Smooth muscle cell (in vitro differentiated cells): ENCODE measurements around the gene CXorf49B. TPM values are rescaled to one million over a fixed set of nuclear protein-coding genes. Genes with fewer than 3 reads are reported as not detected.
"Not testable (repeated sequence)": the region's sequence is repeated elsewhere in the genome, so short reads cannot be mapped to it uniquely, and the experiment has no call there.

ENCODE experiments used
- DNase-seq: peaks from one replicate; lab custom pipeline; 2025; ENCODE audit not compliant: unreplicated experiment; lab: John Stamatoyannopoulos, UW
- H2AFZ ChIP-seq: fragments of 200-600 bp; sonication (generic); 2 replicates; pipeline ENCODE4 v1.6.0; 2016; ENCODE audit warnings: antibody characterized with exemption, low read depth, mild to moderate bottlenecking
- H3F3A ChIP-seq: fragments of 200-600 bp; sonication (generic); 2 replicates; pipeline ENCODE4 v1.6.0; 2017; ENCODE audit warnings: antibody characterized with exemption, low read depth
- H3K27ac ChIP-seq: fragments of 200-600 bp; sonication (generic); 2 replicates; pipeline ENCODE4 v1.5.1; 2016; ENCODE audit warnings: low read depth, mild to moderate bottlenecking
- H3K27me3 ChIP-seq: fragments of 200-600 bp; sonication (generic); 2 replicates; pipeline ENCODE4 v1.6.1; 2016; ENCODE audit warnings: low read depth, mild to moderate bottlenecking
- H3K36me3 ChIP-seq: fragments of 200-600 bp; sonication (generic); 2 replicates; pipeline ENCODE4 v1.5.1; 2016; ENCODE audit warnings: low read depth
- H3K4me1 ChIP-seq: fragments of 200-600 bp; sonication (generic); 2 replicates; pipeline ENCODE4 v1.5.1; 2016; ENCODE audit warnings: low read depth
- H3K4me2 ChIP-seq: fragments of 200-600 bp; sonication (generic); 2 replicates; pipeline ENCODE4 v1.6.0; 2016; ENCODE audit warnings: mild to moderate bottlenecking
- H3K4me3 ChIP-seq: fragments of 200-600 bp; sonication (generic); 2 replicates; pipeline ENCODE4 v1.5.1; 2016; ENCODE audit warnings: mild to moderate bottlenecking
- H3K79me2 ChIP-seq: fragments of 200-600 bp; sonication (generic); 2 replicates; pipeline ENCODE4 v1.6.0; 2016; ENCODE audit warnings: low read depth, mild to moderate bottlenecking
- H3K9ac ChIP-seq: fragments of 200-600 bp; sonication (generic); 2 replicates; pipeline ENCODE4 v1.6.0; 2016; ENCODE audit warnings: low read depth
- H3K9me3 ChIP-seq: fragments of 200-600 bp; sonication (generic); replicated peaks from 2 replicates; pipeline ENCODE4 v1.5.1; 2016; ENCODE audit warnings: low read depth
- H4K20me1 ChIP-seq: fragments of 200-600 bp; sonication (generic); 2 replicates; pipeline ENCODE4 v1.6.0; 2016; ENCODE audit warnings: low read depth
- WGBS: methylation state at CpG from one replicate; pipeline ENCODE4 v1.1.7; 2016; ENCODE audit warnings: low lambda C conversion rate; 5-methylcytosine and 5-hydroxymethylcytosine counted together
- polyA plus RNA-seq: library from polyadenylated mRNA; unstranded; fragments of >200 nt; fragmentation: Nextera tagmentation; extraction: Ambion mirVana; gene quantifications from 2 replicates; pipeline ENCODE4 v1.2.1, GENCODE V29; 2016
- total RNA-seq: library from RNA; depleted of rRNA; stranded (reverse); fragments of >200 nt; gene quantifications from 2 replicates; pipeline ENCODE4 v1.2.3, GENCODE V29; 2014

The CXorf49B gene
- total and polyA plus RNA-seq, 2 experiments from 2014 or later, result 0.33 TPM; not detected in 1

- not testable (repeated sequence) for H2AFZ ChIP-seq, H4K20me1 ChIP-seq, H3K4me2 ChIP-seq, DNase-seq, H3K79me2 ChIP-seq, H3F3A ChIP-seq, H3K9ac ChIP-seq, H3K27ac ChIP-seq, H3K9me3 ChIP-seq, H3K4me1 ChIP-seq, H3K36me3 ChIP-seq, H3K4me3 ChIP-seq, H3K27me3 ChIP-seq
- no CpG with 5 or more reads among the region's 11 CpGs for WGBS
Observed at GRCh38 chrX:71764832-71765231, 1.7 kb downstream of the CXorf49B start.

GRCh38 chrX:71765613-71766012 lies 2.5 kb downstream of the CXorf49B start:
- H3K4me3 ChIP-seq, H3K27me3 ChIP-seq, H3K36me3 ChIP-seq, H3K27ac ChIP-seq, H3F3A ChIP-seq, H3K4me2 ChIP-seq, H3K4me1 ChIP-seq, DNase-seq, H4K20me1 ChIP-seq, H2AFZ ChIP-seq, H3K9me3 ChIP-seq, H3K79me2 ChIP-seq, H3K9ac ChIP-seq: not testable (repeated sequence)
- WGBS, result no CpG with 5 or more reads among the region's 8 CpGs

DNA sequence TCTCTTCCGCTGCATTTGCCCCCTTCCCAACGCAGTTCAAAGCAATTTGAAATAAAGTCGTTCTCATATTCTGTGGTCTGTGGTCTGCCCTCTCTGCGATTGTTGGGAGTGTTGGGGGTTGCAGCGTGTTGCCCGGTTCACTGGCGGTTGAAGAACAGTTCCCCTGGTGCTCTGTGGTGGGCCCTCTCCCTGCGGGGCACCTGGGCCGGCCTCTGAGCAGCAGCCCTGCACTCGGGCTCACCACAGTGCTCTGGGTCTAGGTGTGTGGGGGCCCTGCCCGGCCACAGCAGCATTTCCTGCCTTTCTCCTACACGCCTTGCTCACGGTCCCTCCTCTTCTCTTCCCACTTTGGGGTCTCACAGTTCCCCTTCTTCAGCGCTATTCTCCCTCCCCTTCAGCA lies 4.0 kb downstream of the CXorf49B start:
- no CpG with 5 or more reads among the region's 14 CpGs for WGBS
- not testable (repeated sequence) for H3K9me3 ChIP-seq, H3K4me3 ChIP-seq, H3K9ac ChIP-seq, H2AFZ ChIP-seq, H3K4me1 ChIP-seq, H3F3A ChIP-seq, DNase-seq, H4K20me1 ChIP-seq, H3K27me3 ChIP-seq, H3K79me2 ChIP-seq, H3K36me3 ChIP-seq, H3K27ac ChIP-seq, H3K4me2 ChIP-seq

GRCh38 chrX:71778322-71778721 lies 15.2 kb downstream of the CXorf49B start:
- H3K4me3 ChIP-seq, H3K9me3 ChIP-seq, H3K36me3 ChIP-seq, H3K4me1 ChIP-seq, H3K79me2 ChIP-seq, H2AFZ ChIP-seq, H3K27me3 ChIP-seq, H3K9ac ChIP-seq, H3K27ac ChIP-seq, H4K20me1 ChIP-seq, H3F3A ChIP-seq, DNase-seq, H3K4me2 ChIP-seq: not testable (repeated sequence)
- WGBS, result no CpG with 5 or more reads among the region's 12 CpGs

DNA sequence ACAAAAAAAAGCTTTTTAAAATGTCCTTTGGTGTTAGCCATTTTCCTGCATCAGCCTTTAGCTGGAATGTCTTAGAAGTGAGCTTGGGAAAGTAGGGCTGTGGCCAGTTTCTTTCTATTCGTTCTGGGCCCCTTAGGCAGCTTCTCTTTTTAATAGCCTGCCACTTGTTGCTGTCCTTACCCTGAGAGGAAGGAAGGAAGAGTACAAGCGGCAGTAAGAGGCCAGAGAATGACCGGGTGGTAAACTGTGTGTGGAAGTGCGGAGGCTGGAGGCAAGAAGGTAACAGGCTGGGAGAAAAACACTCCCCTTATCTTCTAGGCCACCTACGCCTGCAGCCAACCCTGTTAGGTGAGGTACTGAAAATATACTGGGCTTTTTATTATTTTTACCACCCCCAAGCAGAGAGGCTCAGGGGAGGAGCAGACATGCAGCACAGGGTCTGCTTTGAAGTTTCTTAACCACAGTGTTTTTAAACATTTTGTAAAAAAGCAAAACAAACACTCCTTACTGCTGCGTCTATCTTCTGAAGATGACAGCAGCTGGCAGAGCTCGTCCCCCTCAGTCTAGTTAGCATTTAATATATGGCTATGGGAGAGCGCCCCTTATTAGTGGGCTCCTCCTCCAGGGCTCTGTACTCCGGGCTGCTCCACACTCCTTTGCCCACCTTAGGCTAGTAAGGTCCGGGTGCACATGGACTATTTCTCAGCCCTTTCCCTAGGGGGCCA lies 19.2 kb downstream of the CXorf49B start:
- H3K27ac ChIP-seq, H2AFZ ChIP-seq, H3K9ac ChIP-seq, H3K4me2 ChIP-seq, H3K36me3 ChIP-seq, H3K79me2 ChIP-seq, H3F3A ChIP-seq, H3K9me3 ChIP-seq, H4K20me1 ChIP-seq, H3K4me1 ChIP-seq, DNase-seq, H3K4me3 ChIP-seq, H3K27me3 ChIP-seq: not testable (repeated sequence)
- no CpG with 5 or more reads among the region's 10 CpGs for WGBS

DNA sequence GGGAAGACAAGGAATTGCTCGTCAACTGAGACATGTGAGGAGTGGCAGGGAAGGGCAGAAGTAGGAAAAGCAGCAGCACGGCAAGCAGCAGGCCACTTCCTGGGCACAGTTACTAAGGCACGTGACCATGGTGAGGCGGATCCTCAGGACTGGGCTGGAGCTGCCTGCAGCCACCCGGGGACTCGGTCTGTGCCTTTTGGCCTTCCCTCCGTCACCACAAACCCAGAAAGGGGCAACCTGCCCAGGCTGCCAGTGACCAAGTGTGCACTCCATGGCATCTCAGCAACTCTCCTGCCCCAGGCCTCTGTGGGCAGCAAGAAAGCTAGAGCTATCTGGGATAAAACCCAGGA lies 19.8 kb downstream of the CXorf49B start:
- not testable (repeated sequence) for H3K36me3 ChIP-seq
- no CpG with 5 or more reads among the region's 7 CpGs for WGBS

GRCh38 chrX:71783569-71784347 lies 20.6 kb downstream of the CXorf49B start:
- WGBS, result no CpG with 5 or more reads among the region's 20 CpGs
- H3K4me3 ChIP-seq, H3K79me2 ChIP-seq, H3K9ac ChIP-seq, DNase-seq, H2AFZ ChIP-seq, H3K27ac ChIP-seq, H3K27me3 ChIP-seq, H3K4me1 ChIP-seq, H3F3A ChIP-seq, H3K9me3 ChIP-seq, H4K20me1 ChIP-seq, H3K36me3 ChIP-seq, H3K4me2 ChIP-seq: not testable (repeated sequence)

More for the DNA sequence above, 19.8 kb downstream of the CXorf49B start:
- not testable (repeated sequence) for H3K9ac ChIP-seq, H3F3A ChIP-seq, H3K4me2 ChIP-seq, H3K9me3 ChIP-seq, H3K4me1 ChIP-seq, H3K27ac ChIP-seq, DNase-seq, H2AFZ ChIP-seq, H3K4me3 ChIP-seq, H3K27me3 ChIP-seq, H3K79me2 ChIP-seq, H4K20me1 ChIP-seq

DNA sequence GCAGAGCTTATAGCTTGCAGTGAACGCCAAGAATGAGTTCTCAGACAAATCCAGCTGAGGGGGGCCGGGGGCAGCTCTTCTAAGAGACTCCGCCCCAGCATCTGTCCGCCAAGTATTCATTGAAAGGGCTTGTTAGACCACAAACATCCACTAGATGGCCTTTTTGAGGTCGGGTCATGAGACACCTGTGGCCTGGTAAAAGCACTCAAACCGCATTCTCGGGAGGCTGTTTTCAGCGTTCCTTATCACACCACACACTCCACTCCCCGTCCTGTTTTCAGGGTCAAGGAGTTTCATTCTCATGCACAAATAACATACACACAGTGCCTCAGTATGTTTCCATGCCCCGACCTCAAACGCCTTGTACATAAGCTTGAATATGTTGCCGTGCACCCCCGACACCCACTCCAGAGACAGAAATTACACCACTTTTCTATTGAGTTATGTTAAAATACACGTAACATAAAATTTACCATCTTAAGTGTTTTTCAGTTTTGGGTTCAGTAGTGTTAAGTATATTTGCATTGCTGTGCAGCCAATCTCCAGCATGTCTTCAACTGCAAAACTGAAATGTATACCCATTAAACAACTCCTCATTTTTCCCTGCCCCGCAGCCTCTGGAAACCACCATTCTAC lies 21.3 kb downstream of the CXorf49B start:
- not testable (repeated sequence) for H3K4me2 ChIP-seq, H4K20me1 ChIP-seq, H3K9me3 ChIP-seq, H3K4me3 ChIP-seq, DNase-seq, H3K79me2 ChIP-seq, H3K36me3 ChIP-seq, H3K27me3 ChIP-seq, H3K27ac ChIP-seq, H2AFZ ChIP-seq, H3K9ac ChIP-seq, H3K4me1 ChIP-seq, H3F3A ChIP-seq
- WGBS, result no CpG with 5 or more reads among the region's 15 CpGs
